GM18502 (cell line): ENCODE measurements around the gene B4GALNT3.

Source experiments
- ATAC-seq: cut with Tn5 transposase; IDR thresholded peaks from one replicate; pipeline ENCODE4 v1.9.1; 2021; ENCODE audit warnings: mild to moderate bottlenecking; ENCODE audit not compliant: unreplicated experiment, poor library complexity

B4GALNT3 gene

GRCh38 chr12:535396-535795, 75.7 kb downstream of the B4GALNT3 start:
- ATAC-seq, result no peak

GRCh38 chr12:536751-537245, 77.1 kb downstream of the B4GALNT3 start:
- ATAC-seq, result no peak

- ATAC-seq, result no peak
Observed at GRCh38 chr12:537772-538171, 78.0 kb downstream of the B4GALNT3 start.

DNA sequence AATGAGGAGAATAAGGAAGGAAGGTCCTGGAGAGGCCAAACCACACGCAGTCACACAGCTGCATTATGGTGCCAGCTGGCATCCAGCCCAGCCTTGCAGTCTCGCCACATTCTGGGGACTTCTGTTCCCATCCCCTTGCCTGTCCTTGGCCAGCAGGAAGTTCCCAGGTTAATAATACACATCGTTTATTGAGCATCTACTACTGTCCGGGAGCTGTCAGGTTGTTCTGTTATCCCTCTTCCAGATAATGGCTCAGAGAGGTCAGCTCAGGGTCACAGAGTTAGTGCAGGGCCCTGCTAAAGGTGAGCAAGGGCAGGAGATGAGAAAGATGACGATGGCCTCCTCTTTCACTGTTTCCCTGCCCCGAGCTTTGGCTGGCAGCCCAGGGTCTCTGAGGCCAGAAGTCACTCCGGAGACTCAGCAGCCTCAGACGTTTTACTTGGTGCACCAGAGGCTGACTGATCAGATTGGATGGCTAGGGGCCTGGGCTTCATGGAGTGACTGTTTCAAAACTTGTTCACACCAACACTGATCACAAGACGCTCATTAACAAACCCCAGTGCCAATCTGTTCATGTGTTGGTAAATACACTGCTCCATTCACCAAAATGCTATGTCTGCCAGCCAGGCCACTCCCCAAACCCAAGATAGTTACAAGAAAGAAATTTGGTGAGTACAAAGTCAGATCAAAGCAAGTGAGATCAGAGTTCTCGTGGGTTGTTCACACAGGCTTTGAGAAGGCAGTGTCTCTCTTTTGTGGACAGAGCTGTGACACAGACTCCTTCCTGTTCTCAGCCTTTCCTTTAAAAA, 79.2 kb downstream of the B4GALNT3 start:
- no peak for ATAC-seq

GRCh38 chr12:539540-540310, 80.0 kb downstream of the B4GALNT3 start:
- no peak for ATAC-seq

DNA sequence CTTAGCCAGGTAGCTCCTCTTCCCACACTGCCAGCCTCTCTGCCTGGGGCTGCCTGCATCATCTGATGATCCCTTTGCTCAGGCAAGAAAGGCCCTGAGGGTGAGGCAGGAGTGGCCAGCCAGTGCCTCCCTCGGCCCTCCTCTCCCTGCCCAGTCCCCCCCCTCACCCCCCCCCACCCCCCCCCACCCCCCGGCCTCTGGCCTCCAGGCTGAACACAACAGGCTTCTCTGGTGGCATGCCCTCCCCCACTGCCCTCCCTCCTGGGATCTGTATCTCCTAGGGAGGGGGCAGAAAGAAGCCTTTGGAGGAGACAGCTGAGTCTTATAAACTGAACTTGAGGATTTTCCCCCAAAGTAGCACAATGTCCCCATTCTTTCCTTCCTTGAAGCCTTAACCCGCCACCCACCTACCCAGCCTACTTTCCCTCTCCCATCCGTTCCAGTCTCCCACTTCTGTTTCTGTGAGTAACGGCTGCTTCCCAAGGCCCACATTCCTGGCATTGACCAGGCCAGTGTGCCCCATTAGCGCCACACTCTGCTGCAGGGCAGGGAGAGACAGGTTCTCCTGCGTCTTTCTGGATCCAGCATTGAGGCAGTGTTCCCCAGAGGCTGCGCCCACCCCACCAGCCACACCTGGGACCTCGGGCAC, 82.1 kb downstream of the B4GALNT3 start:
- no peak for ATAC-seq

GRCh38 chr12:542395-543113, 82.8 kb downstream of the B4GALNT3 start:
- ATAC-seq, result no peak

GRCh38 chr12:543114-543451, 83.3 kb downstream of the B4GALNT3 start:
- no peak for ATAC-seq

DNA sequence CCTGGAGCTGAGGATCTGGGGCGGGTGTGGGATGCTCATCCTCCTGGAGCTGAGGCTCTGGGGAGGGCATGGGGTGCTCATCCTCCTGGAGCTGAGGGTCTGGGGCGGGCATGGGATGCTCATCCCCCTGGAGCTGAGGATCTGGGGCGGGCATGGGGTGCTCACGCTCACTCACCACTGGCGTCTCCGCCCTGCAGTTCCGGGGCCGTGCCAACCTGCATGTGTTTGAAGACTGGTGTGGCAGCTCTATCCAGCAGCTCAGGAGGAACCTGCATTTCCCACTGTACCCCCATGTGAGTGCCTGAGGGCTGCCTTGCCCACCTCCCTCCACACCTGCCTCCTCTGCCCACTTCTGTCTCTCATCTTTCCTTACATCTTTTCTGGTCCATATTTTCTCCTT, 84.4 kb downstream of the B4GALNT3 start:
- ATAC-seq, result no peak

DNA sequence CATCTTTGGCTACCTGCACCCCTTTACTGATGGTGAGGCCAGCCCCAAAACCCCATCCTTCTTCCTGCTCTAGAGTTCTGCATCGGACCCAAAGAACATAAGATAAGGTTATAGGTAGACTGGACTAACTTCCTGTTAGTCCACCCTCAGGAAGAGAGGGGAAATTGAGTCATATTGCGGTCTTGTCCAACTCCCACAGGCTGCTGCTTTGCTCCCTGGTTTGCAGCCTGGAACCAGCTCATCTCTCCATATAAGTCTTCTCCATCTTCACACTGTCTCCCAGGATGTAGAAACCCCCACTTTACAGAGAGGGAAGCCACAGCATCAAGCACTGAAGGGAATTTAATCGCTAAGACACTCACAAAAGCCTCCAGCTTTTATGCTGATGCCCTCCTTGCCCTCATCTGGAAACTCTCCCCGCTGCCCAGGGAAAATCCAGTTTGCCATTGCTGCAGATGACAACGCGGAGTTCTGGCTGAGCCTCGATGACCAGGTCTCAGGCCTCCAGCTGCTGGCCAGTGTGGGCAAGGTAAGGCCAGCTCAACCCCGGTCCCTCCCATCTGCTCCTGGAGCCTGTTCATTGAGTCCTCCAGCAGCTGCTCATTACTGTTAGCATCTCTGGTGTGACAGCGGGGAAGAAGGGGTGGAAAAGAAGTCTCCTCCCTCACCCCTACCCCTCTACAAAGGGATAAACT, 85.3 kb downstream of the B4GALNT3 start:
- no peak for ATAC-seq

GRCh38 chr12:545835-546234, 86.1 kb downstream of the B4GALNT3 start:
- ATAC-seq, result no peak

DNA sequence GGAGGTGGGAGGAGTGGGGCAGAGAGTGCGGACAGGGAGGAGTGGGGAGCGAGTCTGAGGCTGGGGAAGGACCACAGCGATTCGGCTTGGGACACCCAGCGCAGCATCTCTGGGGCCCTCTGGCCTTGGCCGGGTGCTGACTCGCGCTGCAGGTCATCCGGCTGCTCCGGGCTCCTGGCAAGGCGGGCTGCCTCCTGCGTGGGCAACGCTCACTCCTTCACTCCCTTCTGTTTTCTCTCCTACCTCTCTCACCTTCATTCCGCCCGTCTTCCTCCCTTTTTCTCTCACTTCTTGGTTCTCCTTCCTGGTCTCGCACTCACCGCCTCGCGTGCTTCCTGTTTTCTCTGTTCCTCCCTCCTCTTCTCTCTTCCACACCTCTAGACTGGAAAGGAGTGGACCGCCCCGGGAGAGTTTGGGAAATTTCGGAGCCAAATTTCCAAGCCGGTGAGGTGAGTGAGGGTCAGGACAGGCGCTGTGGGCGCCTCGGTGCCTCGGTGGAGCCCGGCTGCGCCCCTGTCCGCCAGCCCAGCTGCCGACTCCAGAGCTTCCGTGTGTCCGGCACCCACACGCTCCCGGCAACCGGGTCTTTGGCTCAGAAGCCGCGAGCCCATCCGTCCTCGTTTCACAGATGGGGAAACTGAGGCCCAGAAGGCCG, 86.7 kb downstream of the B4GALNT3 start:
- no peak for ATAC-seq

GRCh38 chr12:546920-547845, 87.4 kb downstream of the B4GALNT3 start:
- peak; percentile 49 for ATAC-seq

- no peak for ATAC-seq
Observed at GRCh38 chr12:547883-548470, 88.2 kb downstream of the B4GALNT3 start.

GRCh38 chr12:549476-550082, 89.8 kb downstream of the B4GALNT3 start:
- ATAC-seq, result no peak

GRCh38 chr12:550473-551260, 90.9 kb downstream of the B4GALNT3 start:
- no peak for ATAC-seq

DNA sequence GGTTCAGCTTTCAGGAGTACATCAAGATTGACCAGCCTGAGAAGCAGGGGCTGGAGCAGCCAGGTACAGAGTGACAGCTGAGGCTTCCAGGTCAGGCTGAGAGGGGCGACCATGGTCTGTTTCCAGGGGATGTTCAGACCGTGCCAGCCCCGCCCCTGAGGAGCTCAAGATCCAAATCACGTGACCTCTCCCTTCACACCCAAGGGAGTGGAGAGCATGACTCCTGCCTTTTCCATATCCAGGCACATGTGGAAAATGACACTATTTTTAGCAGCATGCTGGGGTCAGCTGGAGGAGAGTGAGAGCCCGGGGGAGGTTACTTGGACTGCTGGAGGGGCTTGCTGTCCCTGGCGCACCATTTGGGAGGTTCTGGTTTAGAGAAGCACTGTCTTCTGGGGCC, 92.7 kb downstream of the B4GALNT3 start:
- ATAC-seq, result no peak
